H1 (cell line): ENCODE data around the gene TMEM250. TPM values are rescaled to one million over a fixed set of nuclear protein-coding genes. Genes with fewer than 3 reads are reported as not detected.

ENCODE experiments used
- CTCF ChIA-PET: fragments of 300-600 bp; sonication (Branson Sonifier 250); formaldehyde crosslinking; loops from one replicate; lab custom pipeline; 2021; ENCODE audit not compliant: partially characterized antibody; lab: Charles Lee
- POLR2A ChIA-PET: fragments of 300-600 bp; sonication (Branson Sonifier 250); formaldehyde crosslinking; loops from one replicate; lab custom pipeline; 2021; ENCODE audit warnings: inconsistent platforms; ENCODE audit not compliant: partially characterized antibody; lab: Charles Lee
- DNase-seq, 2 experiments: peaks; one replicate each; pipeline versions ENCODE4 v3.0.0 to v3.0.0-alpha.2; 2010 to 2022; ENCODE audit warnings: low spot score in 2 of 2, low read depth in 1 of 2, mixed read lengths in 1 of 2
- FAIRE-seq: peaks from 2 replicates; lab custom pipeline; 2011; peaks lifted over from hg19 to GRCh38; lab: Jason Lieb, UNC
- H2AFZ ChIP-seq: 2 replicates; pipeline ENCODE4 v1.8.1; 2012; ENCODE audit warnings: low read length, inconsistent platforms
- H2AK5ac ChIP-seq: 2 replicates; pipeline ENCODE4 v1.6.1; 2013; ENCODE audit warnings: low read depth, low read length
- H2BK120ac ChIP-seq: replicated peaks from 2 replicates; pipeline ENCODE3; 2013; ENCODE audit warnings: low read depth, low read length, inconsistent platforms
- H2BK12ac ChIP-seq: 2 replicates; pipeline ENCODE4 v1.6.1; 2013; ENCODE audit warnings: low read depth, low read length
- H2BK15ac ChIP-seq: 2 replicates; pipeline ENCODE4 v1.6.1; 2013; ENCODE audit warnings: low read length
- H2BK20ac ChIP-seq: 2 replicates; pipeline ENCODE4 v1.6.1; 2013; ENCODE audit warnings: low read length
- H2BK5ac ChIP-seq: 2 replicates; pipeline ENCODE4 v1.6.1; 2013; ENCODE audit warnings: low read depth, low read length
- H3K14ac ChIP-seq: 2 replicates; pipeline ENCODE4 v1.6.1; 2013; ENCODE audit warnings: inconsistent platforms; ENCODE audit not compliant: insufficient read length
- H3K18ac ChIP-seq: 2 replicates; pipeline ENCODE4 v1.6.1; 2013; ENCODE audit warnings: low read length; ENCODE audit errors: extremely low read depth
- H3K23ac ChIP-seq: 2 replicates; pipeline ENCODE4 v1.6.1; 2013; ENCODE audit warnings: inconsistent platforms; ENCODE audit not compliant: insufficient read length
- H3K23me2 ChIP-seq: 2 replicates; pipeline ENCODE4 v1.6.1; 2013; ENCODE audit warnings: low read depth, low read length
- H3K27ac ChIP-seq: 2 replicates; pipeline ENCODE4 v1.6.1; 2011; ENCODE audit warnings: low read depth, low read length, inconsistent platforms
- H3K27me3 ChIP-seq, 4 experiments: replicated peaks in 1 of 4; 1 replicate in 1 of 4; 2 replicates in 3 of 4; pipeline versions ENCODE4 v1.6.1 to v1.8.1; 2011 to 2013; ENCODE audit warnings: low read length in 3 of 4, mild to moderate bottlenecking in 3 of 4, inconsistent platforms in 2 of 4, mixed read lengths in 2 of 4, moderate library complexity in 1 of 4; ENCODE audit not compliant: control insufficient read depth in 3 of 4, insufficient read depth in 3 of 4; ENCODE audit errors: extremely low read depth in 1 of 4
- H3K36me3 ChIP-seq, 4 experiments: 2 replicates each; pipeline versions ENCODE4 v1.6.1 to v1.8.1; 2011 to 2013; ENCODE audit warnings: mild to moderate bottlenecking in 4 of 4, low read length in 3 of 4, moderate library complexity in 2 of 4, control low read depth in 1 of 4, inconsistent platforms in 1 of 4; ENCODE audit not compliant: insufficient read depth in 4 of 4, control insufficient read depth in 2 of 4
- H3K4ac ChIP-seq: replicated peaks from 2 replicates; pipeline ENCODE3; 2013; ENCODE audit warnings: low read length, low read depth, mixed read lengths, inconsistent platforms; ENCODE audit not compliant: insufficient read length
- H3K4me1 ChIP-seq, 4 experiments: replicated peaks in 1 of 4; 1 replicate in 1 of 4; 2 replicates in 3 of 4; pipeline versions ENCODE4 v1.6.1 to v1.8.1; 2011 to 2013; ENCODE audit warnings: low read length in 3 of 4, inconsistent platforms in 2 of 4, mixed read lengths in 1 of 4; ENCODE audit not compliant: insufficient read depth in 4 of 4, control insufficient read depth in 3 of 4
- H3K4me2 ChIP-seq, 2 experiments: 2 replicates each; pipeline versions ENCODE4 v1.6.1 to v1.8.1; 2011 to 2013; ENCODE audit warnings: low read depth in 2 of 2, low read length in 2 of 2, control low read depth in 1 of 2, inconsistent platforms in 1 of 2, mild to moderate bottlenecking in 1 of 2; ENCODE audit not compliant: insufficient read depth in 1 of 2
- H3K4me3 ChIP-seq, 4 experiments: fragments of 200-600, 300-600 bp in 1 of 4; sonication (generic), shearing (Covaris generic), sonication (Bioruptor Twin) in 1 of 4; 2 replicates each; pipeline versions ENCODE4 v1.5.1 to v1.8.1; 2011 to 2016; ENCODE audit warnings: low read length in 4 of 4, low read depth in 3 of 4, control low read depth in 2 of 4, inconsistent platforms in 2 of 4, mild to moderate bottlenecking in 2 of 4, mixed read lengths in 1 of 4, moderate library complexity in 1 of 4; ENCODE audit not compliant: insufficient read depth in 2 of 4; ENCODE audit errors: extremely low read depth in 1 of 4
- H3K56ac ChIP-seq: replicated peaks from 2 replicates; pipeline ENCODE3; 2013; ENCODE audit warnings: low read depth, mild to moderate bottlenecking, mixed read lengths, low read length, inconsistent platforms; ENCODE audit not compliant: insufficient read length
- H3K79me1 ChIP-seq: 2 replicates; pipeline ENCODE4 v1.6.1; 2013; ENCODE audit warnings: low read depth, low read length, control low read depth
- H3K79me2 ChIP-seq, 2 experiments: 2 replicates each; pipeline versions ENCODE4 v1.6.1 to v1.8.1; 2012 to 2013; ENCODE audit warnings: low read length in 2 of 2, mild to moderate bottlenecking in 2 of 2, inconsistent platforms in 1 of 2; ENCODE audit not compliant: insufficient read depth in 2 of 2, control insufficient read depth in 1 of 2
- H3K9ac ChIP-seq, 4 experiments: replicated peaks in 1 of 4; 1 replicate in 1 of 4; 2 replicates in 3 of 4; pipeline versions ENCODE4 v1.6.1 to v1.8.1; 2011 to 2013; ENCODE audit warnings: low read depth in 3 of 4, low read length in 3 of 4, control low read depth in 2 of 4, mild to moderate bottlenecking in 2 of 4, moderate library complexity in 2 of 4, inconsistent platforms in 1 of 4; ENCODE audit errors: extremely low read depth in 1 of 4
- H3K9me3 ChIP-seq, 2 experiments: 2 replicates each; pipeline versions ENCODE4 v1.6.1 to v1.8.1; 2012 to 2013; ENCODE audit warnings: mild to moderate bottlenecking in 2 of 2, moderate library complexity in 2 of 2, control low read depth in 1 of 2, inconsistent platforms in 1 of 2, low read depth in 1 of 2, low read length in 1 of 2, mixed read lengths in 1 of 2; ENCODE audit not compliant: insufficient read depth in 2 of 2
- H4K20me1 ChIP-seq, 2 experiments: replicated peaks in 1 of 2; 2 replicates each; pipeline versions ENCODE3 to v1.8.1; 2011 to 2013; ENCODE audit warnings: inconsistent platforms in 2 of 2, low read length in 2 of 2, mild to moderate bottlenecking in 1 of 2; ENCODE audit not compliant: insufficient read depth in 2 of 2, control insufficient read depth in 1 of 2
- H4K5ac ChIP-seq: 2 replicates; pipeline ENCODE4 v1.6.1; 2013; ENCODE audit warnings: low read length, low read depth, mixed read lengths, inconsistent platforms; ENCODE audit not compliant: insufficient read length
- H4K8ac ChIP-seq: 2 replicates; pipeline ENCODE4 v1.8.0; 2013; ENCODE audit warnings: mild to moderate bottlenecking, moderate library complexity, low read length, inconsistent platforms; ENCODE audit not compliant: insufficient read depth; ENCODE audit errors: extremely low read depth
- H4K91ac ChIP-seq: replicated peaks from 2 replicates; pipeline ENCODE3; 2013; ENCODE audit warnings: low read length, mixed read lengths, inconsistent platforms; ENCODE audit not compliant: insufficient read length
- CHD2 ChIP-seq: IDR thresholded peaks from 2 replicates; pipeline ENCODE4 v1.6.1; 2012; ENCODE audit warnings: low read length, improper control_type of control experiment
- E2F6 ChIP-seq: IDR thresholded peaks from 2 replicates; pipeline ENCODE4 v1.6.1; 2012; ENCODE audit warnings: inconsistent platforms
- FOSL1 ChIP-seq: IDR thresholded peaks from 2 replicates; pipeline ENCODE4 v1.6.1; 2011; ENCODE audit warnings: mild to moderate bottlenecking, low read depth, low read length, moderate library complexity; ENCODE audit not compliant: insufficient read depth
- GABPA ChIP-seq: IDR thresholded peaks from 2 replicates; pipeline ENCODE4 v1.6.1; 2011; ENCODE audit warnings: mild to moderate bottlenecking, low read length, moderate library complexity, borderline replicate concordance; ENCODE audit not compliant: insufficient read depth
- TBP ChIP-seq: IDR thresholded peaks from 2 replicates; pipeline ENCODE4 v1.6.1; 2011; ENCODE audit warnings: low read depth, low read length, improper control_type of control experiment
- TEAD4 ChIP-seq: IDR thresholded peaks from 2 replicates; pipeline ENCODE4 v1.6.1; 2012; ENCODE audit warnings: low read depth, low read length, inconsistent platforms, mixed read lengths
- whole genome bisulfite sequencing, 2 experiments: shearing (Covaris generic) in 1 of 2; methylation state at CpG; one replicate each; pipeline versions ENCODE4 v1.1.6 to v1.1.7; 2013 to 2015; ENCODE audit warnings: low lambda C conversion rate in 2 of 2, mixed read lengths in 2 of 2, inconsistent platforms in 1 of 2, low coverage in 1 of 2, missing lambda C conversion rate in 1 of 2; ENCODE audit not compliant: insufficient replicate concordance in 2 of 2, insufficient coverage in 1 of 2, insufficient read length in 1 of 2; ENCODE audit errors: extremely low coverage in 1 of 2, missing lambda C conversion rate in 1 of 2; 5-methylcytosine and 5-hydroxymethylcytosine counted together
- polyA plus RNA-seq, 7 experiments: library from polyadenylated mRNA; depleted of rRNA in 3 of 7; stranded (reverse) in 5 of 7; unstranded in 2 of 7; fragments of >200 nt in 5 of 7; fragments of 200-250 nt in 2 of 7; gene quantifications; 1 replicate in 5 of 7; 2 replicates in 1 of 7; 4 replicates in 1 of 7; pipeline versions ENCODE4 v1.2.1 to v1.2.3, GENCODE V29; 2011 to 2013; ENCODE audit warnings: missing spikeins in 2 of 7, mixed read lengths in 2 of 7
- total RNA-seq: library from RNA; stranded (reverse); fragmentation: NEBNext Ultra II Directional; extraction: Animal tissue kit (Norgen Biotek cat#: 25700); gene quantifications from 2 replicates; pipeline ENCODE4 v1.2.1, GENCODE V29; 2021
- TF ChIP-seq, protein P1 (sequence below): IDR thresholded peaks from 2 replicates; pipeline ENCODE4 v1.6.1; 2012; ENCODE audit warnings: inconsistent platforms

The TMEM250 gene
- total and polyA plus RNA-seq, 2 of the 8 experiments (the other 6 are each of a cell fraction or from before 2014, with no cell fraction given), result 22.3 to 34.9 TPM

DNA sequence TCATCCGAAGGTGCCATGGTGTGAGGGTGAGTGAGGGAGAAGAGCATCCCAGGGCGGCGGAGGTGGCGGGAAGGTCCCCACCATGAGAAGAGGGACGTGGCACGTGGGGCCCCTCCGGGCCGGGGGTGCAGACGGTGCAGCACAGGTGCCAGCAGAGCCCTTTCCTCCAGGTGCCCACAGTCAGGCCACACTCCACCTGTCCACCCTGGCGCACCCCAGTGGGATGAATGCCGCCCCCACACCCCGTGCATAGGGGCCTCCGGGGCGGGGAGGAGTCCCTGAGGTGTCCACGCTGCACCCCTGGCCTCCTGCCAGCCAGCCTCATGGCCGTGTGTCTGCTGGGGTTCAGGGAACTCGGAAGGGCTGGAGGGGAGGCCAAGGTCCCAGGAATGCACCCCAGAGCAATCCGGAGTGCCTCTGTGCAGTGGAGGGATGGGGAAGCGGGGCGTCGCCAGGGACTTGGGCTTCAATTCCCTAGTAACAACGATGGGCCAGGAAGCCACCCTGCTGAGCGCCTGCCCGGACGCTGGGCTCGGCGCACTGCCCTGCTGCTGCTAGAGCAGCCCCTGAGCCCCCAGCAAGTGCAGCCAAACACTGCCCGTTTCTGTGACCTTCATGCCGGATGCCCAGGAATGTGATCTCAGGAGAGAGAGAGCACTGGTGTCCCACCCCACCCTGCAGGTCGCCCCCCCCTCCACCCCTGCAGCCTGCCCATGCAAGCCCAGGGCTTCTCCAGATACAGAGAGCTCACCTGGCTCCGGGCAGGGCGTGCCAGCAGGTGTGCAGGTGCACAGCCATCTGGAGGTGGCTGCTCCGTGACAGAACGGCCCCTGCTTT, 14.8 kb downstream of the TMEM250 start:
- H3K18ac ChIP-seq, result peak overlapping the region; percentile 62
- no peak overlapping the region for H4K5ac ChIP-seq
- no peak overlapping the region for H3K27ac ChIP-seq
- H3K9me3 ChIP-seq, result no peaks in the 10 kb centered on the region
- peak overlapping the region; percentile 80 for H2BK120ac ChIP-seq
- peak overlapping the region; percentile 96 for H4K91ac ChIP-seq
- H3K23me2 ChIP-seq, result no peaks in the 10 kb centered on the region
- H3K27me3 ChIP-seq, result no peaks in the 10 kb centered on the region; a peak in 1 of 7 replicates
- peak overlapping the region; percentile 65; the same call in 1 of the 2 replicates for H2BK15ac ChIP-seq
- peak overlapping the region; percentile 86; the same call in 1 of the 2 replicates for H2AK5ac ChIP-seq
- no peaks in the 10 kb centered on the region for H3K79me1 ChIP-seq
- no peaks in the 10 kb centered on the region for H3K36me3 ChIP-seq
- no peak overlapping the region for H3K23ac ChIP-seq
- FAIRE-seq (no peak), DNase-seq (peak in 1 of 2 experiments; percentile 81)
- ChIA-PET POLR2A (interaction anchor here (1.3 to 8.5 kb wide), 5 partner anchors 9 to 47 kb away, joined by 3 to 40 read pairs (median 5); partner anchors contain the start of genes NACC2 and TMEM250), CTCF (interaction anchor here (0.9 to 2.7 kb wide), 4 partner anchors 13 to 35 kb away, joined by 3 to 8 read pairs (median 5); no protein-coding TSS in a partner anchor)
- H4K8ac ChIP-seq, result peak overlapping the region; percentile 57; the same call in 1 of the 2 replicates
- TF ChIP-seq FOSL1, result no peak
- TF ChIP-seq E2F6, result 0 out of 2 replicates have a peak, but pooled peaks have one; percentile 16
- 0 out of 2 replicates have a peak, but pooled peaks have one; percentile 6 for TF ChIP-seq TEAD4
- TF ChIP-seq CHD2, result no peak
- peak; percentile 63; the same call in 1 of the 2 replicates for TF ChIP-seq GABPA
- TF ChIP-seq, protein P1, sequence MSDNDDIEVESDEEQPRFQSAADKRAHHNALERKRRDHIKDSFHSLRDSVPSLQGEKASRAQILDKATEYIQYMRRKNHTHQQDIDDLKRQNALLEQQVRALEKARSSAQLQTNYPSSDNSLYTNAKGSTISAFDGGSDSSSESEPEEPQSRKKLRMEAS, result 0 out of 2 replicates have a peak, but pooled peaks have one; percentile 0
- no peak for TF ChIP-seq TBP
- H3K4ac ChIP-seq, result peak overlapping the region; percentile 5
- H2BK5ac ChIP-seq, result peak overlapping the region; percentile 78; the same call in 1 of the 2 replicates
- no peak overlapping the region for H3K9ac ChIP-seq
- H3K14ac ChIP-seq, result no peak overlapping the region
- peak overlapping the region in 1 of 4 experiments; percentile 21; a peak in 1 of 8 replicates for H3K4me3 ChIP-seq
- peak overlapping the region; percentile 97; the same call in 1 of the 2 replicates for H2BK12ac ChIP-seq
- H4K20me1 ChIP-seq, result no peaks in the 10 kb centered on the region
- H3K4me2 ChIP-seq, result peak overlapping the region; percentile 32 to 56; a peak in 3 of 4 replicates
- no peak overlapping the region for H3K56ac ChIP-seq
- H2AFZ ChIP-seq, result no peak overlapping the region
- WGBS, 2 experiments, result 70% methylated on average over 27 of the region's 34 CpGs; no CpG with 5 or more reads in 1 of the 2 experiments
- H3K79me2 ChIP-seq, result no peaks in the 10 kb centered on the region
- H3K4me1 ChIP-seq, result peaks cover 3 to 55% (median 40%) of the 10 kb centered on the region in 4 experiments
- H2BK20ac ChIP-seq, result peak overlapping the region; percentile 86; the same call in 1 of the 2 replicates
